Activated CD4-positive, alpha-beta T cell treated with anti-CD3 and anti-CD28 coated beads, Interleukin-2, amount 50 U/mL, for 48 hours (primary cell): Measurements from ENCODE around the gene TLK2.

Experiments used
- DNase-seq, 2 experiments: peaks; one replicate each; pipeline ENCODE4 v3.0.0-alpha.2; 2020

Gene TLK2

GRCh38 chr17:62658136-62658920 is 179.7 kb downstream of the TLK2 start:
- no peak for DNase-seq

GRCh38 chr17:62660629-62661118 is 182.0 kb downstream of the TLK2 start:
- no peak for DNase-seq

GRCh38 chr17:62661337-62661736 is 182.7 kb downstream of the TLK2 start:
- DNase-seq, result no peak

- DNase-seq, result no peak
Observed at GRCh38 chr17:62662855-62663254, 184.2 kb downstream of the TLK2 start.
